OCI-LY7 (cell line): ENCODE data around the gene CLASP2. TPM values are rescaled to one million over a fixed set of nuclear protein-coding genes. Genes with fewer than 3 reads are reported as not detected.

Source experiments
- BruUV-seq: library from RNA; stranded (reverse); fragments of 400-500 nt; replicated peaks from 2 replicates; lab custom pipeline; 2021; lab: Mats Ljungman, UMichigan
- CTCF ChIA-PET: fragments of 300-600 bp; sonication (Branson Sonifier 250); formaldehyde crosslinking; loops from one replicate; lab custom pipeline; 2022; ENCODE audit warnings: antibody characterized with exemption; ENCODE audit not compliant: unreplicated experiment; lab: Charles Lee
- POLR2A ChIA-PET: fragments of 300-600 bp; sonication (Branson Sonifier 250); formaldehyde crosslinking; loops from one replicate; lab custom pipeline; 2022; ENCODE audit warnings: antibody characterized with exemption; lab: Charles Lee
- DNase-seq: peaks from one replicate; pipeline ENCODE4 v3.0.0-alpha.2; 2015; ENCODE audit warnings: low spot score
- H2AFZ ChIP-seq: fragments of 200-600 bp; sonication (generic), shearing (Covaris generic); 2 replicates; pipeline ENCODE4 v1.6.1; 2014; ENCODE audit warnings: mild to moderate bottlenecking, antibody characterized with exemption, low read length, moderate library complexity
- H3K27ac ChIP-seq: fragments of 200-600 bp; sonication (generic); 2 replicates; pipeline ENCODE4 v1.5.1; 2014; ENCODE audit warnings: mixed run types, low read depth, mild to moderate bottlenecking, moderate library complexity, low read length, inconsistent platforms; ENCODE audit not compliant: poor library complexity, severe bottlenecking
- H3K36me3 ChIP-seq: fragments of 200-600 bp; sonication (generic); 2 replicates; pipeline ENCODE4 v1.6.1; 2014; ENCODE audit warnings: mild to moderate bottlenecking, antibody characterized with exemption, low read length, moderate library complexity, mixed read lengths; ENCODE audit not compliant: insufficient read depth
- H3K4me1 ChIP-seq: fragments of 200-600 bp; sonication (generic); 2 replicates; pipeline ENCODE4 v1.5.1; 2014; ENCODE audit warnings: mild to moderate bottlenecking, low read length; ENCODE audit not compliant: insufficient read depth, poor library complexity, severe bottlenecking
- H3K4me2 ChIP-seq: fragments of 200-600 bp; sonication (generic); 2 replicates; pipeline ENCODE4 v1.6.1; 2014; ENCODE audit warnings: mild to moderate bottlenecking, low read length
- H3K4me3 ChIP-seq: fragments of 200-600 bp; sonication (generic); 2 replicates; pipeline ENCODE4 v1.5.1; 2014; ENCODE audit warnings: mild to moderate bottlenecking, low read depth, low read length; ENCODE audit not compliant: poor library complexity, severe bottlenecking
- H3K79me2 ChIP-seq: fragments of 200-600 bp; sonication (generic); 2 replicates; pipeline ENCODE4 v1.6.1; 2016; ENCODE audit warnings: low read depth, mild to moderate bottlenecking, low read length, moderate library complexity, mixed read lengths; ENCODE audit not compliant: insufficient read depth
- H3K9me2 ChIP-seq: fragments of 200-600 bp; sonication (generic); 2 replicates; pipeline ENCODE4 v1.6.1; 2016; ENCODE audit warnings: mild to moderate bottlenecking, low read length, mixed read lengths; ENCODE audit not compliant: insufficient read depth
- H3K9me3 ChIP-seq: fragments of 200-600 bp; sonication (generic); 2 replicates; pipeline ENCODE4 v1.6.1; 2014; ENCODE audit warnings: mild to moderate bottlenecking, mixed run types, low read length, mixed read lengths
- H4K20me1 ChIP-seq: fragments of 200-600 bp; sonication (generic); 2 replicates; pipeline ENCODE4 v1.6.1; 2014; ENCODE audit warnings: mild to moderate bottlenecking, antibody characterized with exemption, low read length, moderate library complexity, mixed read lengths; ENCODE audit not compliant: insufficient read depth
- EZH2phosphoT487 ChIP-seq: fragments of 200-600 bp; sonication (generic); IDR thresholded peaks from 2 replicates; pipeline ENCODE4 v1.6.1; 2018; ENCODE audit warnings: low read depth, borderline replicate concordance, mild to moderate bottlenecking, mixed run types, antibody characterized with exemption, low read length, moderate library complexity, mixed read lengths
- intact Hi-C: fragments of 100-400 bp; cut with micrococcal nuclease; formaldehyde crosslinking; loops from one replicate; pipeline ENCODE4 v1.10.0; 2022; ENCODE audit not compliant: unreplicated experiment
- total RNA-seq, 2 experiments: library from RNA; depleted of rRNA in 1 of 2; stranded (reverse); fragments of >200 nt in 1 of 2; shearing (Covaris generic) in 1 of 2; gene quantifications; 2 replicates each; pipeline ENCODE4 v1.2.3, GENCODE V29; 2014 to 2022
- TF ChIP-seq, protein P1 (sequence below): fragments of 200-600 bp; sonication (generic); conservative IDR thresholded peaks from 2 replicates; pipeline ENCODE4 v1.5.1; 2014; ENCODE audit warnings: mild to moderate bottlenecking, antibody characterized with exemption, low read length, moderate library complexity, mixed read lengths

The CLASP2 gene
- total RNA-seq, 2 experiments from 2014 or later = 95.5 to 99.1 TPM

DNA sequence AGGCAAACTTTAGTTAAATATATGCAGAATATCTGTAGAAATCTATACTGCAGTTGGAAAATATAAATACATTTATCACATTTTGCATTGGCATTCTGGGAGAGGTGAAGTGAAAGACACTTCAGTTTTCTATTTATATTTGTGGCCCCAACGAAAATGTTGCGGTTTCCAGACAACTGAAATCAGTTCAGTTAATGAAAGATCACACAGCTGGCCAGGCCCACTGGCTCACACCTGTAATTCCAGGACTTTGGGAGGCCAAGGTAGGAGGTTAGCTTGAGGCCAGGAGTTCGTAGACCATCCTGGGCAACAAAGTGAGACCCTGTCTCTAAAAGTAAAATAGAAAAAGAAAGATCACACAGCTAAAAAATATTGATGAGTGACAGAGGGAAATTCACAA lies 11.9 kb upstream of the CLASP2 start:
- peak; percentile 36 for DNase-seq
- peak overlapping the region; percentile 64 for H2AFZ ChIP-seq
- no peaks in the 10 kb centered on the region for H3K36me3 ChIP-seq
- no peaks in the 10 kb centered on the region for H3K9me2 ChIP-seq
- H3K27ac ChIP-seq = peak overlapping the region; percentile 18
- no peak overlapping the region for H3K4me3 ChIP-seq
- H3K4me1 ChIP-seq = peaks cover 21% of the 10 kb centered on the region
- intact Hi-C loops = no loop called here
- BruUV-seq = no TSS peak
- H3K4me2 ChIP-seq = peak overlapping the region; percentile 28
- no peaks in the 10 kb centered on the region for H4K20me1 ChIP-seq
- CTCF ChIA-PET = no interaction called here
- H3K79me2 ChIP-seq = no peaks in the 10 kb centered on the region
- POLR2A ChIA-PET = interaction anchor here (0.6 to 1.3 kb wide), 9 partner anchors 11 to 691 kb away, joined by 3 to 6 read pairs (median 3); no protein-coding TSS in a partner anchor
- TF ChIP-seq EZH2phosphoT487 = no peak
- TF ChIP-seq, protein P1, sequence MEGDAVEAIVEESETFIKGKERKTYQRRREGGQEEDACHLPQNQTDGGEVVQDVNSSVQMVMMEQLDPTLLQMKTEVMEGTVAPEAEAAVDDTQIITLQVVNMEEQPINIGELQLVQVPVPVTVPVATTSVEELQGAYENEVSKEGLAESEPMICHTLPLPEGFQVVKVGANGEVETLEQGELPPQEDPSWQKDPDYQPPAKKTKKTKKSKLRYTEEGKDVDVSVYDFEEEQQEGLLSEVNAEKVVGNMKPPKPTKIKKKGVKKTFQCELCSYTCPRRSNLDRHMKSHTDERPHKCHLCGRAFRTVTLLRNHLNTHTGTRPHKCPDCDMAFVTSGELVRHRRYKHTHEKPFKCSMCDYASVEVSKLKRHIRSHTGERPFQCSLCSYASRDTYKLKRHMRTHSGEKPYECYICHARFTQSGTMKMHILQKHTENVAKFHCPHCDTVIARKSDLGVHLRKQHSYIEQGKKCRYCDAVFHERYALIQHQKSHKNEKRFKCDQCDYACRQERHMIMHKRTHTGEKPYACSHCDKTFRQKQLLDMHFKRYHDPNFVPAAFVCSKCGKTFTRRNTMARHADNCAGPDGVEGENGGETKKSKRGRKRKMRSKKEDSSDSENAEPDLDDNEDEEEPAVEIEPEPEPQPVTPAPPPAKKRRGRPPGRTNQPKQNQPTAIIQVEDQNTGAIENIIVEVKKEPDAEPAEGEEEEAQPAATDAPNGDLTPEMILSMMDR = no peak
- peaks cover 24% of the 10 kb centered on the region for H3K9me3 ChIP-seq

DNA sequence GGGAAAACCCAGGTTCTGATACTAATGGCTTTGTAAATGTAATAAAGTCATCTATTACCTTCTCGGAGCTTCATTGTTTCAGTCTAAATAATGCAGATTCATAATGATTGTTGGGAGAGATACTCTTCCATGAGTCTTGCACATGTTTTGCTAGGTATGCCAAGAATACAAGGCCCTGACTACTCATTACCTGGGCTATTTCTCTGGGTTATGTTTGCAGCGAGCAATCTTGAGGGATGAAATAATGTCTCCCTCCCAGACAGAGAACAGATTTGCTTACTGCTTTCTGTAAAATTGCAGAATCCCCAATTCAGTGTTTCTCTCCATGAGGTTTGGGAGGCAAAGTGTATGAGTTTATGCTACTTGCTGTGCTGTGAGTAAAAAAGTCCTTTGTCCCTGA lies 6.2 kb upstream of the CLASP2 start:
- Histone ChIP-seq H4K20me1 (no peaks in the 10 kb centered on the region), H3K4me3 (no peak overlapping the region)

More for the DNA sequence above, 6.2 kb upstream of the CLASP2 start:
- TF ChIP-seq, protein P1 = no peak
- TF ChIP-seq EZH2phosphoT487 = no peak
- DNase-seq = no peak
- intact Hi-C loops = no loop called here
- Histone ChIP-seq H3K4me2 (no peak overlapping the region), H3K4me1 (peaks cover 3% of the 10 kb centered on the region), H3K9me3 (peaks cover 4% of the 10 kb centered on the region; the same call in 1 of the 2 replicates), H3K36me3 (no peaks in the 10 kb centered on the region), H3K79me2 (no peaks in the 10 kb centered on the region), H2AFZ (no peak overlapping the region), H3K9me2 (no peaks in the 10 kb centered on the region), H3K27ac (no peak overlapping the region)
- ChIA-PET POLR2A (interaction anchor here (0.5 kb wide), 1 partner anchor 17 kb away, joined by 7 read pairs; no protein-coding TSS in a partner anchor), CTCF (no interaction called here)
- BruUV-seq = no TSS peak
